DOHH2 (cell line): ENCODE measurements around the gene UBE2G1.

Experiments used
- H3F3A ChIP-seq: fragments of 200-600 bp; sonication (generic), shearing (Covaris generic); 2 replicates; pipeline ENCODE4 v1.6.0; 2016; ENCODE audit warnings: antibody characterized with exemption, mild to moderate bottlenecking; ENCODE audit not compliant: control insufficient read depth, insufficient read depth
- H3K27ac ChIP-seq: fragments of 200-600 bp; sonication (generic); 2 replicates; pipeline ENCODE4 v1.5.1; 2014; ENCODE audit warnings: low read depth, mild to moderate bottlenecking, low read length, moderate library complexity
- H3K27me3 ChIP-seq: fragments of 200-600 bp; sonication (generic); 2 replicates; pipeline ENCODE4 v1.6.1; 2014; ENCODE audit warnings: mild to moderate bottlenecking, low read length, mixed read lengths; ENCODE audit not compliant: control insufficient read depth
- H3K36me3 ChIP-seq: fragments of 200-600 bp; sonication (generic); 2 replicates; pipeline ENCODE4 v1.6.1; 2014; ENCODE audit warnings: mild to moderate bottlenecking, low read length, moderate library complexity, mixed read lengths; ENCODE audit not compliant: control insufficient read depth
- H3K4me1 ChIP-seq: fragments of 200-600 bp; sonication (generic); 2 replicates; pipeline ENCODE4 v1.6.1; 2014; ENCODE audit warnings: mild to moderate bottlenecking, low read length, mixed read lengths; ENCODE audit not compliant: control insufficient read depth
- H3K4me2 ChIP-seq: fragments of 200-600 bp; sonication (generic); 2 replicates; pipeline ENCODE4 v1.6.0; 2014; ENCODE audit warnings: mild to moderate bottlenecking, low read length, moderate library complexity
- H3K4me3 ChIP-seq: fragments of 200-600 bp; sonication (generic); 2 replicates; pipeline ENCODE4 v1.5.1; 2014; ENCODE audit warnings: mild to moderate bottlenecking, low read length, mixed read lengths
- H3K79me2 ChIP-seq: fragments of 200-600 bp; sonication (generic); 2 replicates; pipeline ENCODE4 v1.6.1; 2014; ENCODE audit warnings: mild to moderate bottlenecking, low read length, mixed read lengths; ENCODE audit not compliant: control insufficient read depth
- H3K9me2 ChIP-seq: fragments of 200-600 bp; sonication (generic); replicated peaks from 2 replicates; pipeline ENCODE4 v1.6.1; 2014; ENCODE audit warnings: mild to moderate bottlenecking, low read length, mixed read lengths; ENCODE audit not compliant: control insufficient read depth
- H3K9me3 ChIP-seq: fragments of 200-600 bp; sonication (generic); 2 replicates; pipeline ENCODE4 v1.6.1; 2014; ENCODE audit warnings: antibody characterized with exemption, low read length, mixed read lengths; ENCODE audit not compliant: control insufficient read depth, insufficient read depth
- H4K20me1 ChIP-seq: fragments of 200-600 bp; sonication (generic); 2 replicates; pipeline ENCODE4 v1.6.0; 2014; ENCODE audit warnings: low read depth, mild to moderate bottlenecking, antibody characterized with exemption, low read length, moderate library complexity; ENCODE audit not compliant: control insufficient read depth, insufficient read depth
- EZH2phosphoT487 ChIP-seq: fragments of 200-600 bp; sonication (generic); IDR thresholded peaks from 2 replicates; pipeline ENCODE4 v1.6.1; 2017; ENCODE audit warnings: borderline replicate concordance, mild to moderate bottlenecking, antibody characterized with exemption, low read length, moderate library complexity, mixed read lengths
- TF ChIP-seq, protein P1 (sequence below): fragments of 200-600 bp; sonication (generic); IDR thresholded peaks from one replicate; pipeline ENCODE4 v1.5.1; 2014; ENCODE audit warnings: antibody characterized with exemption, mild to moderate bottlenecking, low read depth, low read length; ENCODE audit not compliant: poor library complexity, severe bottlenecking

UBE2G1 gene

DNA sequence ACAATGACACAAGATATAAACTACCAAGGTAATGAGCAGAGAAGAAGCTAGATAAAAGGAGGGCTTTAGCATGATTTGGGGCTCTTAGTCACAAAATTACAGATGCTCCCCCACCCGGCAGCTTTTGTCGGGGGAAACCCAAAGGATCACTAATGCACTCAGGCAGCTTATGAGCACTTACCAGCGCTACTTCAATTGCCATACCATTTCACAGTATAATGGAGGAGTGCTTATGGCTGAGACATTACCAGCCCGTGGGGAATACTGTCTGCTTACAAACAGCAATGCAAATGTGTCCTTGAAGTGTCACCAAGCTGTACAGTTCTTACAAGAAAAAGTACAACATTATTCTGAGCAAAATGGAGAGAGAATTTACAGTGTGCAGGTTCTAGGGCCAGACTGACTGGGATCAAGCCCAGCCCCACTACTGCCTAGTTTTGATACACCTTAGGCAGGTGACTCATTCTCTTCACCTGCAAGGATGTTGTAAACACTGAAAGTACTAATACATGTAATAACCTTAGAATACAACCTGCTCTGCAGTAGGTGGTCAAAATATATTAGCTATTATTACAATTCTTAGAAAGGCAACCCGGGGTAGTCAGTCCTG is 119.0 kb downstream of the UBE2G1 start:
- Histone ChIP-seq H3K9me3 (no peaks in the 10 kb centered on the region), H3K9me2 (no peaks in the 10 kb centered on the region), H3K36me3 (peaks cover 37% of the 10 kb centered on the region), H3K4me1 (peaks cover 6% of the 10 kb centered on the region; the same call in 1 of the 2 replicates), H3K4me2 (no peak overlapping the region), H3F3A (0 out of 2 replicates have a peak, but pooled peaks cover 5% of the 10 kb centered on the region), H3K27ac (no peak overlapping the region), H3K79me2 (peaks cover 92% of the 10 kb centered on the region), H4K20me1 (peaks cover 2% of the 10 kb centered on the region), H3K27me3 (no peaks in the 10 kb centered on the region), H3K4me3 (no peak overlapping the region)
- no peak for TF ChIP-seq EZH2phosphoT487
- TF ChIP-seq, protein P1, sequence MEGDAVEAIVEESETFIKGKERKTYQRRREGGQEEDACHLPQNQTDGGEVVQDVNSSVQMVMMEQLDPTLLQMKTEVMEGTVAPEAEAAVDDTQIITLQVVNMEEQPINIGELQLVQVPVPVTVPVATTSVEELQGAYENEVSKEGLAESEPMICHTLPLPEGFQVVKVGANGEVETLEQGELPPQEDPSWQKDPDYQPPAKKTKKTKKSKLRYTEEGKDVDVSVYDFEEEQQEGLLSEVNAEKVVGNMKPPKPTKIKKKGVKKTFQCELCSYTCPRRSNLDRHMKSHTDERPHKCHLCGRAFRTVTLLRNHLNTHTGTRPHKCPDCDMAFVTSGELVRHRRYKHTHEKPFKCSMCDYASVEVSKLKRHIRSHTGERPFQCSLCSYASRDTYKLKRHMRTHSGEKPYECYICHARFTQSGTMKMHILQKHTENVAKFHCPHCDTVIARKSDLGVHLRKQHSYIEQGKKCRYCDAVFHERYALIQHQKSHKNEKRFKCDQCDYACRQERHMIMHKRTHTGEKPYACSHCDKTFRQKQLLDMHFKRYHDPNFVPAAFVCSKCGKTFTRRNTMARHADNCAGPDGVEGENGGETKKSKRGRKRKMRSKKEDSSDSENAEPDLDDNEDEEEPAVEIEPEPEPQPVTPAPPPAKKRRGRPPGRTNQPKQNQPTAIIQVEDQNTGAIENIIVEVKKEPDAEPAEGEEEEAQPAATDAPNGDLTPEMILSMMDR, result no peak

DNA sequence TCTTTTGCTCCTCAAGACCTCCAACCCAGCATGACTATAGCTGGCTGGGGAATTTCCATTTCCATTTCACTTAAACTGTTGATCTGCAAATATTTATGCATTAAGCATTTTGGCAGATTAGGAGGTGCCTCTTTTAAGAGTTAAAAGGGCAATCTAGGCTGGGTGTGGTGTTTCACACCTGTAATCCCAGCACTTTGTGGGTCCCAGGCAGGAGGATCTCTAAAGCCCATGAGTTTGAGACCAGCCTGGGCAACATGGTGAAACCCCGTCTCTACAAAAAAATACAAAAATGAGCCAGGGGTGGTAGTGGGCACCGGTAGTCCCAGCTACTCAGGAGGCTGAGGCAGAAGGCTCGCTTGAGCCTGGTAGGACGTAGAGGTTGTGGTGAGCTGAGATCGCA is 119.8 kb downstream of the UBE2G1 start:
- H3K4me3 ChIP-seq, result no peak overlapping the region
- H3K9me3 ChIP-seq, result no peaks in the 10 kb centered on the region
- TF ChIP-seq, protein P1, result no peak
- no peak for TF ChIP-seq EZH2phosphoT487
- no peak overlapping the region for H3K4me2 ChIP-seq
- no peaks in the 10 kb centered on the region for H3K9me2 ChIP-seq
- H3F3A ChIP-seq, result 0 out of 2 replicates have a peak, but pooled peaks cover 5% of the 10 kb centered on the region
- H3K27ac ChIP-seq, result no peak overlapping the region
- H3K4me1 ChIP-seq, result peaks cover 3% of the 10 kb centered on the region; the same call in 1 of the 2 replicates
- H3K27me3 ChIP-seq, result no peaks in the 10 kb centered on the region
- H4K20me1 ChIP-seq, result peaks cover 2% of the 10 kb centered on the region
- H3K36me3 ChIP-seq, result peaks cover 45% of the 10 kb centered on the region
- H3K79me2 ChIP-seq, result peaks cover 90% of the 10 kb centered on the region

DNA sequence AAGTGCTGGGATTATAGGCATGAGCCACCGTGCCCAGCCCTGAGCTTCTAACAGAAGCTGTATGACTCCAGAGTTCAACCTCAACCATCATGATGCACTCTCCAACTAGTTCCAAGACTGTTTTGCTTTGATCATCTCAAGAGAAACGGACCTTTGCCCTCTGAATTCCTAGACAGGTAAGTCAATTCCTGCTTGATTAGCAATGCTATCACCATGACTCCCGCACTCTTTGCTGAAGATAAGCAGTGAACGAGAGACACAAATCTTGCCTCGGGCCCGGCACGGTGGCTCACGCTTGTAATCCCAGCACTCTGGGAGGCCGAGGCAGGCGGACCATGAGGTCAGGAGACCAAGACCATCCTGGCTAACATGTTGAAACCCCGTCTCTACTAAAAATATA is 124.9 kb downstream of the UBE2G1 start:
- peaks cover 43% of the 10 kb centered on the region for H3K79me2 ChIP-seq
- peaks cover 58% of the 10 kb centered on the region for H3K36me3 ChIP-seq
- no peaks in the 10 kb centered on the region for H3K27me3 ChIP-seq
- H3K27ac ChIP-seq, result no peak overlapping the region
- H3K4me1 ChIP-seq, result no peaks in the 10 kb centered on the region
- H4K20me1 ChIP-seq, result no peaks in the 10 kb centered on the region; the same call in 1 of the 2 replicates
- H3K9me3 ChIP-seq, result no peaks in the 10 kb centered on the region
- no peak overlapping the region for H3K4me2 ChIP-seq
- no peaks in the 10 kb centered on the region for H3F3A ChIP-seq
- no peak for TF ChIP-seq EZH2phosphoT487
- TF ChIP-seq, protein P1, result no peak
- H3K9me2 ChIP-seq, result no peaks in the 10 kb centered on the region
- H3K4me3 ChIP-seq, result no peak overlapping the region
